ENCODE results near the gene TLE1. TPM values are rescaled to one million over a fixed set of nuclear protein-coding genes. Genes with fewer than 3 reads are reported as not detected.

Gene TLE1
- total RNA-seq, 1 experiment from 2014 or later: 79.3 TPM

- Histone ChIP-seq H2BK5ac (ENCODE audit: insufficient read length, low read length) (no peak overlapping the region), H4K20me1 (ENCODE audit: control insufficient read depth, insufficient read depth, insufficient read length) (no peaks in the 10 kb centered on the region), H3K9me3 (ENCODE audit: control insufficient read depth, low read depth, low read length) (no peaks in the 10 kb centered on the region), H3K27me3 (ENCODE audit: insufficient read depth, low read length) (no peaks in the 10 kb centered on the region), H3K9ac (ENCODE audit: extremely low read depth, insufficient read length, low read length) (no peak overlapping the region), H3K23ac (ENCODE audit: insufficient read length, low read depth, low read length) (no peak overlapping the region), H2AK5ac (ENCODE audit: insufficient read length, low read length) (no peak overlapping the region), H2BK120ac (ENCODE audit: low read depth, low read length, poor library complexity, severe bottlenecking) (no peak overlapping the region), H4K5ac (ENCODE audit: insufficient read length, low read depth, low read length) (no peak overlapping the region), H3K18ac (ENCODE audit: insufficient read length, low read depth, low read length) (no peak overlapping the region), H3K27ac (ENCODE audit: insufficient read length, low read depth, low read length) (no peak overlapping the region), H3K4ac (ENCODE audit: low read depth, low read length) (no peak overlapping the region), H3T11ph (ENCODE audit: low read length) (no peak overlapping the region), H4K8ac (replicated peaks; ENCODE audit: insufficient read length, low read depth, low read length) (no peak overlapping the region), H3K14ac (ENCODE audit: insufficient read depth, low read length) (no peak overlapping the region), H2BK15ac (ENCODE audit: low read depth, low read length) (no peak overlapping the region), H2AFZ (ENCODE audit: low read length) (no peak overlapping the region), H3K4me2 (ENCODE audit: insufficient read depth, insufficient read length, low read length) (no peak overlapping the region), H3K56ac (ENCODE audit: insufficient read length, low read depth, low read length) (no peak overlapping the region), H2BK12ac (ENCODE audit: insufficient read length, low read depth, low read length) (no peak overlapping the region), H3K79me1 (ENCODE audit: insufficient read depth, low read depth, low read length, poor library complexity, severe bottlenecking) (no peaks in the 10 kb centered on the region), H2BK20ac (ENCODE audit: low read depth, low read length, poor library complexity, severe bottlenecking) (no peak overlapping the region), H3K4me1 (ENCODE audit: insufficient read depth, low read length) (no peaks in the 10 kb centered on the region), H3K23me2 (ENCODE audit: insufficient read length, low read depth, low read length, poor library complexity, severe bottlenecking) (no peaks in the 10 kb centered on the region), H4K91ac (ENCODE audit: insufficient read length, low read depth, low read length) (no peak overlapping the region), H3K79me2 (ENCODE audit: insufficient read depth, low read length) (no peaks in the 10 kb centered on the region)
- H3K27ac Mint-ChIP-seq: no peak overlapping the region
- no peaks in the 10 kb centered on the region for H3K9me3 Mint-ChIP-seq
- H3K27me3 Mint-ChIP-seq (ENCODE audit: low read depth): no peaks in the 10 kb centered on the region
- no peak overlapping the region for H3K4me3 Mint-ChIP-seq
- peaks cover 66 to 92% (median 85%) of the 10 kb centered on the region in 3 experiments for H3K36me3 Mint-ChIP-seq (ENCODE audit: insufficient read depth in 1 of 3, low read depth in 3 of 3)
- WGBS (ENCODE audit: extremely low coverage, insufficient read length, low lambda C conversion rate): no CpG with 5 or more reads among the region's 1 CpG
- no peak for DNase-seq
- H3K4me1 Mint-ChIP-seq: peaks cover 2 to 15% of the 10 kb centered on the region in 2 experiments; a peak in 3 of 4 replicates
- no peak for TF ChIP-seq CTCF (conservative IDR thresholded peaks at IDR 0.05)
Observed at GRCh38 chr9:81586786-81587185, 102.6 kb downstream of the TLE1 start.
